HG03280 (cell line): ENCODE measurements around the gene HES6.
A peak's percentile ranks its signal among the peaks of the same experiment; 100 is the strongest.

Source experiments
- ATAC-seq: cut with Tn5 transposase; IDR thresholded peaks from one replicate; pipeline ENCODE4 v1.9.1; 2021; ENCODE audit warnings: mild to moderate bottlenecking, moderate library complexity; ENCODE audit not compliant: unreplicated experiment

Gene HES6

GRCh38 chr2:238255151-238255551 lies 15.3 kb upstream of the HES6 start:
- ATAC-seq, result no peak

GRCh38 chr2:238254095-238254723 lies 14.4 kb upstream of the HES6 start:
- no peak for ATAC-seq

- no peak for ATAC-seq
Measured at GRCh38 chr2:238252766-238253630, 13.2 kb upstream of the HES6 start.

- ATAC-seq, result no peak
Measured at GRCh38 chr2:238251986-238252385, 12.1 kb upstream of the HES6 start.

- no peak for ATAC-seq
Measured at GRCh38 chr2:238251331-238251730, 11.5 kb upstream of the HES6 start.

GRCh38 chr2:238250896-238251295 lies 11.1 kb upstream of the HES6 start:
- ATAC-seq, result no peak

GRCh38 chr2:238247841-238248453 lies 8.1 kb upstream of the HES6 start:
- no peak for ATAC-seq

GRCh38 chr2:238247002-238247822 lies 7.4 kb upstream of the HES6 start:
- ATAC-seq, result no peak

- ATAC-seq, result no peak
Measured at GRCh38 chr2:238244151-238244550, 4.3 kb upstream of the HES6 start.

- no peak for ATAC-seq
Measured at GRCh38 chr2:238243496-238244076, 3.7 kb upstream of the HES6 start.

GRCh38 chr2:238242731-238243495 lies 3.1 kb upstream of the HES6 start:
- ATAC-seq, result no peak

- ATAC-seq, result no peak
Measured at GRCh38 chr2:238241970-238242369, 2.1 kb upstream of the HES6 start.

- no peak for ATAC-seq
Measured at GRCh38 chr2:238240757-238241711, 1.2 kb upstream of the HES6 start.

- ATAC-seq, result peak; percentile 12
Measured at GRCh38 chr2:238239543-238239862, 335 bp downstream of the HES6 start.

GRCh38 chr2:238238766-238239542 lies 884 bp downstream of the HES6 start:
- peak; percentile 8 for ATAC-seq

- ATAC-seq, result no peak
Measured at GRCh38 chr2:238238311-238238765, 1.5 kb downstream of the HES6 start.

GRCh38 chr2:238237431-238238135 lies 2.3 kb downstream of the HES6 start:
- no peak for ATAC-seq

- ATAC-seq, result no peak
Measured at GRCh38 chr2:238236571-238236970, 3.3 kb downstream of the HES6 start.
